GM19099 (cell line): ENCODE measurements around the gene FUT3.

Experiments used
- POLR2A ChIP-seq: IDR thresholded peaks from 3 replicates; pipeline ENCODE4 v1.6.1; 2011; ENCODE audit warnings: low read depth; ENCODE audit not compliant: insufficient read length; ENCODE audit errors: extremely low read depth

Gene FUT3

DNA sequence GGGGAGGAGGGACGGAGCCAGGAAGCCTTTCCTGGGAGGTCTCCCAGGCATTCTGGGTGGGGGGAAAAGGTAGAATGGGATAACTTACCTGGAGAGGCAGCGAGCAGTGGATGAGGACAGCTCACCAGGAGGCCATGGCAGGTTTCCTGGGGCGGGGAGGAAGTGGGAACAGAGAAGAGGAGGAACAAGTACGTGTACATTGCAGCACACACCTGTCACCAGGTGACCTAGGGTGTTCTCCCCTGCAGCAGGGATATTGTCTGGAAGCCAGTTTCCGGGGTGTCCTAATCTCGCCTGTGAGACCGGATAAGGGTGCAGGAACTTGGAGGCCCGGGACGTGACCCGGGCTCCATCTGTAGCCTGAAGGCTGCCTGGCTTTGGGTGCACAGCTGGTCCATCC lies at the start of gene FUT3:
Gene FUT3, minus strand, starts transcription at position 148 of the 400 bp plus-strand sequence.
- TF ChIP-seq POLR2A: no peak

DNA sequence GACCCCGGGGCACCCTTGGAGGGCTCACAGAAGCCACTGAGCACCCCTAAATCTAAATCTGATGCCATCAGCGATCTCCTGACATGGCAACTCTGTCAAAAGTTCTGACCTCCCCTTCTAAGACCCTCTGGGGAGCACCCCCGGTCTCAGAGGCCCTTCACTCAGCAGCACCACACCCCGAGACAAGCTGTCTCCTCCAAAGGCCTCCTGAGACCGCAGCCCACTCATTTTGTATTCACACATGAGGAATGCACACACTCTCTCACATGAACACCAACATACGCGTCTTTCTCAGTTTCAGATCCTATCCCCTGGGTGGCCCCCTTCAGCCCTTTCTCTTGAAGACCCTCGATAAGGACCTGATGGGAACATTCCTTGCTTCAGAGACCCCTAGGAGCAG lies 49.7 kb upstream of the FUT3 start:
- TF ChIP-seq POLR2A: no peak

DNA sequence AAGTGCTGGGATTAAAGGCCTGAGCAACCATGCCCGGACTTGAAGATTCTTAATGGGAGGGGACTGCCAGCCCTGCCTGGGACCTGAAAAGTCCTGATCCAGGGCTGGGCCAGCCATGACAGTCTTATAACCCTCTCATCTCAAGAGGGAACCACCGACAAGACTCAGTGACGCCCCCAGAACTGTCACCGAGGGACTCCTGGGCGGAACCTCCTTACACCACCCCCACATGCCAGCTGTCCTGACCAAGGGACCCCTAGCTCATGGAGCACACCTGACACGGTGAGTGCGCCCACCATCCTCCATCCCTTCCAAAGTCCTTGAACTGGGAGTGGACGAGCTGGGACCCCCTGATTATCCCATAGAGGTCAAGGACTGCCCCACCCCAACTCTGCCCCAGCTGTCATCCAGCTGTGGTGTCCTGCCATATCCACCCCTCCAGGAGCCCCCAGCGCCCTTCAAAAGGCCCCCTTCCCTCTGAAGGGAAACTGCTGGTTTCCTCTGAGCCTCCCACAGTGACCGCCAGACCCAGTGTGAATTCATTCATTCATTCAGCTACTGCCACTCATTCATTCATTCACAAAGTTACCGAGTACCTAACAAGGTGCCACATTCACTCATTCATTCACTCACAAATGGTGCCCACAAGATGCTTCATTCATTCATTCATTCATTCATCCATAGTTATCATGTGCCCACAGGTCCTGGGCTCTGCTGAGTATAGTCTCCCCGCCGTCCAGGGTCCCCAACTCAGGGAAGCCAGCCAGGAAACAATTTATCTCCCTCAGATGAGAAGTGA lies 48.7 kb upstream of the FUT3 start:
- TF ChIP-seq POLR2A: no peak

DNA sequence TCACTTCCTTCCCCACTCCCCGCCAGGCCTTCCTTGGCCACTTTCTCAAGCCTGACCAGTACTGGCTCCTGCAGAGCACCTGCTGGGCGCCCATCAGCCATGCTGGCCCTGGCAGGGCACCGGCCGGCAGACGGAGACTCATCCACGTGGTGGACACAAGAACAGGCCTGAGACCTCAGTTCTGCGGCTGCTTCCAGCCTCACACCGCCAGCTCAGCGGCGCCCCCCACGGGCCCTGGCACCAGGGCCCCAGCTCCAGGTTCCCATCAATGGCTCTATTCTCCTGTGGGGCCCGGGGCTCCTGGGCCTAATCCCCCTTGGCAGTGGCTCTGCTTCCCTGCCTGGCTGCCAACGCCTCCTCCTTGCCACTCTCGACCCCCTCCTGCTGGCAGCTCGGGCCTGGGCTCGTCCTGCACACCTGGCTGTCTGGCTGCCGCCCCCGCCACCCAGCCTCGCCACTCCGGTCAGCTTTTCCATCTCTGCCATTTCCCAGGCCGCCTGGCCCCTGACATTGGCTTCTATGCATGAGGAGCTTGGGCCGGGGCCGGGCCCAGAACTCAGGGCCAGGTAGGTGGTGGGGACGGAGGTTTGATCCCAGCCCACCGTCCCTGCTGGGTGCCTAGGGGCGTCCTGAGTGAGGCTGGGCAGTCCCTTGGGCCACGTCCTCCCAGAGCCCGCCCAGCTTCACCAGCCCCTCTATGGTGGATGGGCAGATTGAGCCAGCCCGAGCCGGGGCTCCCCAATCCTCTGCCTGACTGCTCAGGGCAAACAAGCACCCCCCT lies 46.1 kb upstream of the FUT3 start:
- no peak for TF ChIP-seq POLR2A

DNA sequence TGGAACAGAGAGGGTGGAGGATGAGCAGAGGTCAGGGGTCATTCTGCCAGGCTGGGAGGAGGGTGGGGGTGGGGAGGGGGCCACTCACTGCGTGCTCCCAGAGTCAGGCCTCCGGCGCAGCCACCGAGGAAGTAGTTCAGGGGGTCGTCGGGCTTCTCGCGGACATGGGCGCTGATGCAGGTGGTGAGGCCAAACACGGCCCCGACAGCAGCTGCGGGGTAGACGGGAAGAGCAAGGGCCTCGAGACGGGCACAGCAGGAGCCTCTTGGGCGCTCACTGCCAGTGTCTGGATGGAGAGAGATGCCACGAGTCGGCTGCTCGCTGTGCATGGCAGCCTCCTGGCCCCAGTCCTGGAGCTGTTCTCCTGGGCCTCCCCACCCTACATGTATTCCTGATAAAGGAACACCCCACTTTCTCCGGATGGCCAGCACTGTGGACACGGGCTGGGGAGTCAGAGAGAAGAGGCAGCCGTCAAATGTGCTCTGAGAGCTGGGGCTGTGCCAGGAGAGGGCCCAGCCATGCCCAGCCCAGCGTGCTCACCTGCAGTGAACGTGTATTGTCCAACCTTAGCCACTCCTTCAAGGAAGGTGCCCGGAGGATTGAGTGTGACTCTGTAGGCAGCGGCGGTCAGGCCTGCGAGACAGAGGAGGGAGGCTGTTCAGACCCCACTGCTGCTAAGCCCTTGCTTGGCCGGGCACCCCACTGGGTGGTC lies 45.3 kb upstream of the FUT3 start:
- TF ChIP-seq POLR2A: no peak

DNA sequence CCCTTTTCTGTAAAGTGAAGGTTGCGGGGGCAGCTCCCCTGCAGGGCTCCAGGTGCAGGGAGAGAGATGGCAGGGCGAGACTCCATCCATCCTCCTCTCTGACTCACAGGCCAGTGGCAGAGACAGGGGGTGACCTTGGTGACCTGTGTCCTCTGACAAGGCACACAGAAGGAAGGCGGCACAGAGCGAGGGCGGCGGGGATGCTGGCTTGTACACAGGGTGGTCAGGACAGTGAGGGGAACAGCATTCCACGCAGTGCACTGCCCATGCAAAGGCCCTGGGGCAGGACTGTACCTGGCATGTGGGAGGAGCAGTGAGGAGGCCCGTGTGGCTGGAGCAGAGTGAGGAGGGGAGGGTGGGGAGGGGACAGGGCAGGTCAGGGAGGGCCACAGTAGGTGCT lies 44.6 kb upstream of the FUT3 start:
- no peak for TF ChIP-seq POLR2A

DNA sequence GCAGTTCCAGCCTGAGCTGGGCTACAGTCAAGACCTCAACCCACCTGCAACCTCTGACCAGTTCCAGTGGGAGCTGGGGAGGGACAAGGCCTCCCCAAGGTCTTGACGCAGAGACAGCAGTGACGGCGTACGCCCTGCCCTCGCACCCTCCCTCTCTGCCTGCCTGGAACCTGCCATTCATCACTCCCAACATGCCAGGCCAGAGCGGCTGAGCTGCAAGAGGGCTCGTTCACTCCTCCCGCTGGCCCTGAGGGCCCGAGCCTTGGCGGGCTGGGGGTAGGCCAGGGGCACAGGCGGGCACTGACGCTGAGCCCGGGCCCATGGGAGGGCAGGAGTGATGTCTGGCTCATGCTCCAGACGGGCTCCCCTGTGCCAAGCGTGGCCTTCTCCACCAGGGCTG lies 44.2 kb upstream of the FUT3 start:
- TF ChIP-seq POLR2A: no peak

DNA sequence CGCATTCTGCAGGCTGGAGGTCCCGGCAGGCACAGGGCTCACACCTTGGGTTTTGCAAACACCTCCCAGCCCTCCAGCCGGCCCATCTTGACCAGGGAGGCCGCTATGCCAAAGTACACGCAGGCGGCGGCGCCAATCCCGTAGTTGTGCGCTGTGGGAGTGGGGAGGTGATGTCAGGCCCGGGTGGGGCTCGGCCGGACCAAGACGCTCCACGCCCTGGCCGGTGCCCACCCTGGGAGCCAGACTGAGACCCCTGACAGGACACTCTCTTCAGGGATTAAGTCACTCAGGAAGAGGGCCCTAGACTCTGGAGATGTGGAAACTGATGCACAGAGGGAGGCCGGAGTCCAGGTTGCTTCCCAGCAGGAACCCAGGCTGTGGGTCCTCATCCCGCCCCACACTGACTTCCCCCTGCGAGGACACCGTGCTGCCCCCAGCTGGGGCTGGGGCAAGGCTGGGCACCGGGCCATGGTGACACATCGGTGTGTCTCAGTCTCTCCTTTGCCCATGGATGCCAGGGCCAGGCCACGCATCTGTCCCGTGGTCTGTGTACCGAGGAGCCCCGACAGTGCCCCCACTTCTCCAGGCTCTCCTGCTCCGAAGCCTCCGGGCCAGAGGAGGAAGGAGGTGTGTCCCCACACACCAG lies 43.6 kb upstream of the FUT3 start:
- no peak for TF ChIP-seq POLR2A

DNA sequence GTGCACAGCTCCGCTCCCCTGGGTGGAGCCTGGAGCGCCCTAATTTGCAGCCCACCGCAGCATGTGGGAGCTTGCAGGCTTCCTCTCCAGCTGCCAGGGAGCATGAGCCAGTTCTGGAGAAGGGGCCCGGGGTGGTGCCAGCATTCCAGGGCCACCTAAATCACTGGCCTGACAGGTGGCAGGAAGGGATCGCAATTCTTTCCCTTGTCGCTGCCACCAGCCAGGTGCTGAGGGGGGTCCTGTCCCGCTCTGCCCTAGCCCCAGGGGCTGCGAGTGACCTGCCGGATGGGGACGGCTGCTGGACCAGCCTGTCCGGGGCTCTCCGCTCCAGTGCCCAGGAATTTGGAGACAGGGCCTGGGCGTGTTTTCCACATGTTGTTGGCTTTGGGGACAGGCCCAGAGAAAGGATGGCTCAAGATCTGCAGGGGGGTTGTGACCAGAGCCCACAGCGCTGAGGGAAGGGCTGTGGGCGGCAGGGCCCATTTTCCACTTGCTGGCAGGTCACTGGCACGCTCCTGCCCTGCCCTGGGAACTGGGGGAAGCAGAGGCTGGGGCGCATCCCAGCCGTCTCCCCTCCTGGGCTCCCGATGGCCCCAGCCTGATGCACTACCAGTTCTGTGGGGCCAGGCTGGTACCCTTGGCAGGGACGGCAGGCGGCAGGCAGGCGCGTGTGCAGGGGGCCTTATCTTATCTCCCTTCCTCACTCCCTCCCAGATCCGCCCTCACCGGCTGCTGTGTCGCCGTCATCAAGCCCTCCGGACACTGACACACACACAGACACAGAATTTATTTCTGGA lies 42.9 kb upstream of the FUT3 start:
- TF ChIP-seq POLR2A: no peak

DNA sequence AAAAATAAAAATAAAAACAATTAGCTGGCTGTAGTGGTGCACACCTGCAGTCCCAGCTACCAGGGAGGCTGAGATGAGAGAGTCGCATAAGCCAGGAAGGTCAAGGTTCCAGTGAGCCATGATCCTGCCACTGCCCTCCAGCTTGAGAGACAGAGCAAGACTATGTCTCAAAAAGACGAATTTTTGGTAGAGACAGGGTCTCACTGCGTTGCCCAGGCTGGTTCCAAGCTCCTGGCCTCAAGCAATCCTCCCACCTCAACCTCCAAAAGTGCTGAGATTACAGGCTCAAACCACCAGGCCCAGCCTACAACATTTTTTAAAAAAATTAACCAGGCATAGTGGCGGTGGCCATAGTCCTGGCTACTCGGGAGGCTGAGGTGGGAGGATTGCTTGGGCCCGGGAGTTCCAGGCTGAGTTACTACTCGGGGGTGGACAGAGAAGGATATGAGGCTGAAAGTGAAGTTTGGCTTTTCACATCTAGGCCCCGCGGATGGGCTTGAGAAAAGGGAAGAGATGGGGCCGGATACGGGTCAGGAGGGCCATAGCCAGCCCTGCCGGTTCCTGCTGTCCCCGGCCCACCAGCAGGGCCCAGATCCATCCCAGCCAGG lies 42.2 kb upstream of the FUT3 start:
- TF ChIP-seq POLR2A: no peak

DNA sequence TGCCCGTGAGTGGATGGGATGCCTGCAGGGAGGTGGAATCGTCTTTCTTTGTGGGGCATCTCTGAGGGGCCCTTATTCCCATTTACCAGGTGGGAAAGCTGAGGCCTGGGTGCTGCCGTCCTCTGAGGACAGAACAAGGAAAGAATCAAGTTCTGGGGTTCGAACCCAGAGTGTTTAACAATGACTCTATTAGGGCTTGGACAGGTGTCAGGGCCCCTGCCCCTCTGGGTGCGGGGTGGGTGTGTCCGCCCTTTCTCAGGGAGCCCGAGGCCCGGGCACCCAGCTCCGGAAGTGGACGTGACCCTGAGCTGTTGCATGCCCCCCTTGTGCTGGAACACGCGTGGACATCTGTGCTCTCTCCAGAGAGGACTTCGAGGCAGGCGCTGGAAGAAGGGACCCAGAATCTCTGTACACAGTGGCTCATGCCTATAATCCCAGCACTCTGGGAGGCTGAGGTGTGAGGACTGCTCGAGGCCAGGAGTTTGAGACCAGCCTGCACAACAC lies 41.6 kb upstream of the FUT3 start:
- no peak for TF ChIP-seq POLR2A

DNA sequence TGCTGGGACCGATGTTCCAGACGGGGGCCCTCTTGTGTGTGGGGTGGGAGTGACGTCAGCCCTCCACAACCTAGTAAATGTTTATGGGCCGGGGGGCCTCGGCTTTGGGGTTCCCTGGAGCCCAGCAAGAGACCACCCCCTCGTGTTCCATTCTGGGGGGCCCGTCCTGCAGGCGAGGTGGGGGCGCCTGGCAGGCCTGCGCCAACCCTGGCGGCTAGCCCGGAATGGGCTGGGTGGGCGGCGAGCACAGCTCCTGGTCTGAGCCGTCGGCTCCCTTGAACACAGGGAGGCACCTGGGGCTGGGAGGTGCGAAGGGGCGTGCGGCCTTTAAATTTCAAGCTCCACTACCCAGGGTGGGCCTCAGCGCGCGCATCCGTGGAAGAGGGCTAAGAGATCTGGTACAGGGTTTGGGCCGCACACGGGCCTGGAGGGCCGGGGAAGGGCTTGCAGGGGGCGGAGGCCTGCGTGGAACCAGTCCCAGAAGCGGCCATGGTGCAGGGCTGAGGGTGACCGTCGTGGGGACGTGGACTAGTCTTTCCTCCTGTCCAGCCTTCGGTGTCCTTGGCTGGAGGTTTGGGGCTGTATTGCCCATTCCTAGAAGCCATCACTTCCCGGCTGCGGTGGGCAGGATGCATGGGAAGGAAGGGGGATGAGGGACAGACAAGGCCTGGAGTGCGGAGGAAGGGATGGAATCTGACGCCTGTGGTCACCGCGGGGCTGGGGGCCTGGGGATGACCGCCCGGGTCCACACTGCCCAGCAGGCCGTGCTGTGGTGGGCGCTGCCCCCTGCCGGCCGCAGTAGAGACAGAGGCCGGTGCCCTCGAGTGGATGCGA lies 40.9 kb upstream of the FUT3 start:
- TF ChIP-seq POLR2A: no peak

DNA sequence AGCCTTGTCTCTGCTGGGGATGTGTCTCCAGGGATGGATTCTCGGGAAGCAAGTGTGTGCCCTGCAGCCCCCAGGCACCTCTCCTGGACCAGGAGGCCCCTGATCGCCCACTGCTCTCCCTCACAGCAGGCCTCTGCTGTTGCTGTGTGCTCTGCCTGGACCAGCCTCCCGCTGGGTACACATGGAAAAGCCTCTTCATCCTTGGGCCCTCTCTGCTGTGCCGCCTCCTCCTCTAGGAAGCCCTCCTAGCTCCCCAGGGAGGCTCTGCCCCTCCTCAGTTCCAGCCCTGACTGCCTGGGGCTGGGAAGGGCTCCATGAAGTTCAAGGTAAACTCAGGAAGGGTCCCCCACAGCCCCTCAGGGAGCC lies 40.3 kb upstream of the FUT3 start:
- no peak for TF ChIP-seq POLR2A
